Trophoblast cell (in vitro differentiated cells and primary cell): ENCODE data around the gene SQOR. TPM values are rescaled to one million over a fixed set of nuclear protein-coding genes. Genes with fewer than 3 reads are reported as not detected.

ENCODE experiments used
- DNase-seq, 2 donors: peaks; one replicate each; pipeline ENCODE4 v3.0.0-alpha.2; 2016
- H2AFZ ChIP-seq: 2 replicates; pipeline ENCODE4 v1.6.1; 2013; ENCODE audit warnings: low read length, moderate library complexity, mild to moderate bottlenecking; ENCODE audit not compliant: insufficient read depth, poor library complexity
- H2AK5ac ChIP-seq: 2 replicates; pipeline ENCODE4 v1.6.1; 2013; ENCODE audit warnings: mild to moderate bottlenecking, low read length
- H2BK120ac ChIP-seq: 2 replicates; pipeline ENCODE4 v1.6.1; 2013; ENCODE audit warnings: low read length, mild to moderate bottlenecking, moderate library complexity; ENCODE audit not compliant: insufficient read depth, poor library complexity
- H2BK12ac ChIP-seq: 2 replicates; pipeline ENCODE4 v1.6.1; 2013; ENCODE audit warnings: mild to moderate bottlenecking, low read length, moderate library complexity
- H2BK5ac ChIP-seq: 2 replicates; pipeline ENCODE4 v1.6.1; 2013; ENCODE audit warnings: low read length, low read depth, moderate library complexity, mild to moderate bottlenecking; ENCODE audit not compliant: poor library complexity
- H3K14ac ChIP-seq: 2 replicates; pipeline ENCODE4 v1.6.1; 2013; ENCODE audit warnings: mild to moderate bottlenecking, low read length
- H3K18ac ChIP-seq: 2 replicates; pipeline ENCODE4 v1.6.1; 2013; ENCODE audit warnings: mild to moderate bottlenecking, low read length
- H3K23ac ChIP-seq: 2 replicates; pipeline ENCODE4 v1.6.1; 2013; ENCODE audit warnings: low read length
- H3K27ac ChIP-seq: 2 replicates; pipeline ENCODE4 v1.5.1; 2013; ENCODE audit warnings: low read depth, mild to moderate bottlenecking, inconsistent platforms, low read length, moderate library complexity
- H3K27me3 ChIP-seq: 2 replicates; pipeline ENCODE4 v1.6.1; 2013; ENCODE audit warnings: inconsistent platforms, mild to moderate bottlenecking, low read length, moderate library complexity; ENCODE audit not compliant: insufficient read depth
- H3K36me3 ChIP-seq, 2 experiments: 1 replicate in 1 of 2; 2 replicates in 1 of 2; pipeline ENCODE4 v1.6.1; 2013; ENCODE audit warnings: low read length in 2 of 2, mild to moderate bottlenecking in 2 of 2, moderate library complexity in 1 of 2; ENCODE audit not compliant: insufficient read depth in 2 of 2, control insufficient read depth in 1 of 2
- H3K4ac ChIP-seq: 2 replicates; pipeline ENCODE4 v1.6.1; 2013; ENCODE audit warnings: low read depth, mild to moderate bottlenecking, low read length, moderate library complexity
- H3K4me1 ChIP-seq, 2 experiments: 1 replicate in 1 of 2; 2 replicates in 1 of 2; pipeline ENCODE4 v1.6.1; 2013; ENCODE audit warnings: low read length in 2 of 2, mild to moderate bottlenecking in 2 of 2, moderate library complexity in 1 of 2; ENCODE audit not compliant: insufficient read depth in 2 of 2, control insufficient read depth in 1 of 2
- H3K4me2 ChIP-seq: 2 replicates; pipeline ENCODE4 v1.6.1; 2013; ENCODE audit warnings: inconsistent platforms, mild to moderate bottlenecking, low read length, moderate library complexity
- H3K4me3 ChIP-seq: 2 replicates; pipeline ENCODE4 v1.5.1; 2013; ENCODE audit warnings: mild to moderate bottlenecking, low read depth, low read length, inconsistent platforms
- H3K79me1 ChIP-seq: one replicate; pipeline ENCODE4 v1.6.1; 2013; ENCODE audit warnings: low read length
- H3K79me2 ChIP-seq: 2 replicates; pipeline ENCODE4 v1.6.1; 2013; ENCODE audit warnings: low read length, mild to moderate bottlenecking; ENCODE audit not compliant: control insufficient read depth, insufficient read depth, poor library complexity
- H3K9ac ChIP-seq: 2 replicates; pipeline ENCODE4 v1.6.1; 2013; ENCODE audit warnings: mild to moderate bottlenecking, low read length
- H3K9me3 ChIP-seq: 2 replicates; pipeline ENCODE4 v1.6.1; 2013; ENCODE audit warnings: low read depth, mild to moderate bottlenecking, control low read depth, inconsistent platforms, low read length; ENCODE audit not compliant: insufficient read depth
- H4K12ac ChIP-seq: 2 replicates; pipeline ENCODE4 v1.6.1; 2013; ENCODE audit warnings: low read depth, mild to moderate bottlenecking, low read length, moderate library complexity
- H4K8ac ChIP-seq: 2 replicates; pipeline ENCODE4 v1.6.1; 2013; ENCODE audit warnings: low read depth, mild to moderate bottlenecking, low read length, moderate library complexity
- H4K91ac ChIP-seq: one replicate; pipeline ENCODE4 v1.6.1; 2013; ENCODE audit warnings: low read depth, mild to moderate bottlenecking, low read length, moderate library complexity
- WGBS: extraction: QIAGEN DNeasy Blood & Tissue Kit; methylation state at CpG from one replicate; pipeline ENCODE4 v1.1.7; 2013; ENCODE audit warnings: missing lambda C conversion rate; ENCODE audit not compliant: insufficient read length, insufficient coverage; ENCODE audit errors: extremely low coverage; 5-methylcytosine and 5-hydroxymethylcytosine counted together
- polyA plus RNA-seq: library from polyadenylated mRNA; stranded (reverse); fragments of 200-250 nt; gene quantifications from 2 replicates; pipeline ENCODE4 v1.2.3, GENCODE V29; 2013

SQOR gene
- polyA plus RNA-seq: 0.29 and 0.30 TPM in 2 replicates

GRCh38 chr15:45634432-45635190 is at the start of gene SQOR:
Gene SQOR, plus strand, starts transcription at chr15:45635029. Its CDS starts 23,895 bp downstream, at chr15:45658924.
- no peak within 1 kb of the TSS for H2BK12ac ChIP-seq
- WGBS: no CpG with 5 or more reads among the region's 53 CpGs
- H3K79me2 ChIP-seq: no peaks in the 10 kb centered on the region
- H3K27me3 ChIP-seq: peaks cover 15% of the 10 kb centered on the region
- H2BK120ac ChIP-seq: no peak within 1 kb of the TSS
- no peak within 1 kb of the TSS for H3K18ac ChIP-seq
- no peak within 1 kb of the TSS for H3K23ac ChIP-seq
- no peak within 1 kb of the TSS for H3K9ac ChIP-seq
- H3K4me3 ChIP-seq: peak within 1 kb of the TSS; percentile 55
- no peaks in the 10 kb centered on the region for H3K9me3 ChIP-seq
- H3K36me3 ChIP-seq: no peaks in the 10 kb centered on the region
- peak; percentile 39 to 47 for DNase-seq
- H4K12ac ChIP-seq: no peak within 1 kb of the TSS
- no peak within 1 kb of the TSS for H3K4ac ChIP-seq
- no peak within 1 kb of the TSS for H4K91ac ChIP-seq
- no peak within 1 kb of the TSS for H4K8ac ChIP-seq
- no peaks in the 10 kb centered on the region for H3K79me1 ChIP-seq
- peaks cover 7 to 11% of the 10 kb centered on the region in 2 experiments for H3K4me1 ChIP-seq
- H3K14ac ChIP-seq: no peak within 1 kb of the TSS
- no peak within 1 kb of the TSS for H2AK5ac ChIP-seq
- H3K27ac ChIP-seq: no peak within 1 kb of the TSS
- peak within 1 kb of the TSS; percentile 78 for H3K4me2 ChIP-seq
- peak within 1 kb of the TSS; percentile 52 for H2AFZ ChIP-seq
- H2BK5ac ChIP-seq: no peak within 1 kb of the TSS

- Histone ChIP-seq H2AFZ (no peak overlapping the region), H3K4ac (no peak overlapping the region), H3K27ac (peak overlapping the region; percentile 5), H4K91ac (no peak overlapping the region), H2BK120ac (no peak overlapping the region), H2AK5ac (no peak overlapping the region), H3K36me3 (no peaks in the 10 kb centered on the region), H3K4me3 (no peak overlapping the region), H4K12ac (no peak overlapping the region), H4K8ac (no peak overlapping the region), H2BK5ac (no peak overlapping the region), H3K18ac (no peak overlapping the region), H2BK12ac (no peak overlapping the region), H3K9ac (no peak overlapping the region), H3K27me3 (no peaks in the 10 kb centered on the region), H3K9me3 (no peaks in the 10 kb centered on the region), H3K4me1 (peaks cover 0 to 10% of the 10 kb centered on the region in 2 experiments), H3K14ac (no peak overlapping the region), H3K79me2 (peaks cover 9% of the 10 kb centered on the region), H3K23ac (no peak overlapping the region), H3K79me1 (peaks cover 12% of the 10 kb centered on the region), H3K4me2 (peak overlapping the region; percentile 31)
- DNase-seq: no peak
- no CpG with 5 or more reads among the region's 7 CpGs for WGBS
Observed at GRCh38 chr15:45585069-45585791, 49.6 kb upstream of the SQOR start.

GRCh38 chr15:45586125-45586524 is 48.7 kb upstream of the SQOR start:
- H3K9me3 ChIP-seq: no peaks in the 10 kb centered on the region
- peak overlapping the region; percentile 85 for H3K9ac ChIP-seq
- H3K27me3 ChIP-seq: no peaks in the 10 kb centered on the region
- no peak overlapping the region for H4K8ac ChIP-seq
- no peak overlapping the region for H3K14ac ChIP-seq
- no peak overlapping the region for H3K18ac ChIP-seq
- H3K23ac ChIP-seq: no peak overlapping the region
- H2BK5ac ChIP-seq: no peak overlapping the region
- no peak overlapping the region for H2BK120ac ChIP-seq
- peak; percentile 1 to 19 for DNase-seq
- H2AFZ ChIP-seq: no peak overlapping the region
- peak overlapping the region; percentile 90 for H3K4me2 ChIP-seq
- H3K79me1 ChIP-seq: peaks cover 12% of the 10 kb centered on the region
- no peak overlapping the region for H2AK5ac ChIP-seq
- H2BK12ac ChIP-seq: no peak overlapping the region
- no peak overlapping the region for H3K4ac ChIP-seq
- H4K91ac ChIP-seq: no peak overlapping the region
- peaks cover 9% of the 10 kb centered on the region for H3K79me2 ChIP-seq
- no peaks in the 10 kb centered on the region for H3K36me3 ChIP-seq
- WGBS: no CpG with 5 or more reads among the region's 3 CpGs
- H3K27ac ChIP-seq: peak overlapping the region; percentile 18
- no peak overlapping the region for H3K4me3 ChIP-seq
- H4K12ac ChIP-seq: no peak overlapping the region
- H3K4me1 ChIP-seq: peaks cover 0 to 10% of the 10 kb centered on the region in 2 experiments

GRCh38 chr15:45586601-45587094 is 48.2 kb upstream of the SQOR start:
- H2BK5ac ChIP-seq: peak overlapping the region; percentile 84
- H3K9me3 ChIP-seq: no peaks in the 10 kb centered on the region
- H3K79me1 ChIP-seq: peaks cover 12% of the 10 kb centered on the region
- peak overlapping the region; percentile 95 for H3K27ac ChIP-seq
- no CpG with 5 or more reads among the region's 14 CpGs for WGBS
- peak overlapping the region; percentile 75 for H4K12ac ChIP-seq
- DNase-seq: no peak
- H2AK5ac ChIP-seq: no peak overlapping the region
- H3K9ac ChIP-seq: peak overlapping the region; percentile 85
- H4K91ac ChIP-seq: peak overlapping the region; percentile 90
- no peak overlapping the region for H2BK12ac ChIP-seq
- H3K23ac ChIP-seq: no peak overlapping the region
- H3K27me3 ChIP-seq: no peaks in the 10 kb centered on the region
- peak overlapping the region; percentile 78 for H2BK120ac ChIP-seq
- H4K8ac ChIP-seq: peak overlapping the region; percentile 92
- no peaks in the 10 kb centered on the region for H3K36me3 ChIP-seq
- H3K4me1 ChIP-seq: peaks cover 0 to 10% of the 10 kb centered on the region in 2 experiments
- H3K14ac ChIP-seq: peak overlapping the region; percentile 89
- H3K4ac ChIP-seq: peak overlapping the region; percentile 71
- peak overlapping the region; percentile 89 for H3K18ac ChIP-seq
- H3K4me2 ChIP-seq: peak overlapping the region; percentile 90
- peak overlapping the region; percentile 91 for H3K4me3 ChIP-seq
- H3K79me2 ChIP-seq: peaks cover 9% of the 10 kb centered on the region
- H2AFZ ChIP-seq: peak overlapping the region; percentile 80
